Ovary (tissue), 3 donors: Measurements from ENCODE around the gene FGFR2.

Experiments
- POLR2A ChIP-seq: fragments of 450-650 bp; IDR thresholded peaks from one replicate; pipeline ENCODE4 v1.6.1; 2017; ENCODE audit warnings: antibody characterized with exemption, mild to moderate bottlenecking, moderate library complexity
- TF ChIP-seq, protein P1 (sequence below), 3 donors: fragments of 450-650 bp in 2 of 3; fragments of 200-600 bp in 1 of 3; IDR thresholded peaks; one replicate each; pipeline versions ENCODE4 v1.5.1 to v1.8.0; 2016 to 2022; ENCODE audit warnings: antibody characterized with exemption in 3 of 3, mild to moderate bottlenecking in 1 of 3
- donor health status: DM: no; HTN: no; CAD: no.

DNA sequence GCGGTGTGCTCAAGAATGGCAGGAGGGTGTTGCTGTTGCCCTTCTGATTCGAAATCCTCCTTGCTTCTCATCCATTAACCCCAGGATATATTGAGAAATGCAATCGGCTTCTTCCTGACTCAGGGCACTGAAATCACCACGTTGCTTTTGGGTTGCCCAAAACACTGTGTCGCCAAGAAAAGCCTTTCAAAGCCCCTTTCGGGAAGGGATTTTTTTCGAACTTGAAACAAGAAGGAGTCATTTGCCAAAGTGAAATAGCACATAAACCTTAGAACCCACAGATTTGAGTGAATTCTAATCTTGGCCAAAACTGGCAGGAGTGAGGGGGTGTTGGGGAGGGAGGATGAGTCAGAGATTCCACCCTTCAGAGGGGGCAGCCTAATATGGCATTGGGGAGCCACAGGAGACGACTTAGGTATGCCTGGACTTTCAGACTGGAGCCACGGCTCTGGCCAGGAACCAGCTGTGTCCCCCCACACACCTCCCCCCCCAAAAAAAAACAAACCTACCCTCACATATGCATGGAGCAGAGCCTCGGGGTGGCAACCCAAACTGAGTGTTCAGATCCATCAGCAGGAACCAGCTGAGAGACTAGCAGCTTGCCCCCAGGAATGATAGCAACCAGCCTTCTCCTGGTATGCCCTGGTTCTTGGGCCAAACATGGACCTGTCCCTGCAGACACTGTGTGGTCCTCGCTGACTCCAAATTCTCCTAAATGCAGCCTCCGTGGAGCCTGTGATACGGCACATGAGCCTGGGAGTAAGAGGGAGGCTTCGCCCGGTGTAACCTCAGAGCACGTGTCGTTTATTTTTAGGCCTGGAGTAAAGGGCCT is 138.4 kb downstream of the FGFR2 start:
- TF ChIP-seq, protein P1, sequence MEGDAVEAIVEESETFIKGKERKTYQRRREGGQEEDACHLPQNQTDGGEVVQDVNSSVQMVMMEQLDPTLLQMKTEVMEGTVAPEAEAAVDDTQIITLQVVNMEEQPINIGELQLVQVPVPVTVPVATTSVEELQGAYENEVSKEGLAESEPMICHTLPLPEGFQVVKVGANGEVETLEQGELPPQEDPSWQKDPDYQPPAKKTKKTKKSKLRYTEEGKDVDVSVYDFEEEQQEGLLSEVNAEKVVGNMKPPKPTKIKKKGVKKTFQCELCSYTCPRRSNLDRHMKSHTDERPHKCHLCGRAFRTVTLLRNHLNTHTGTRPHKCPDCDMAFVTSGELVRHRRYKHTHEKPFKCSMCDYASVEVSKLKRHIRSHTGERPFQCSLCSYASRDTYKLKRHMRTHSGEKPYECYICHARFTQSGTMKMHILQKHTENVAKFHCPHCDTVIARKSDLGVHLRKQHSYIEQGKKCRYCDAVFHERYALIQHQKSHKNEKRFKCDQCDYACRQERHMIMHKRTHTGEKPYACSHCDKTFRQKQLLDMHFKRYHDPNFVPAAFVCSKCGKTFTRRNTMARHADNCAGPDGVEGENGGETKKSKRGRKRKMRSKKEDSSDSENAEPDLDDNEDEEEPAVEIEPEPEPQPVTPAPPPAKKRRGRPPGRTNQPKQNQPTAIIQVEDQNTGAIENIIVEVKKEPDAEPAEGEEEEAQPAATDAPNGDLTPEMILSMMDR (IDR thresholded peaks at IDR 0.05) = no peak
- no peak for TF ChIP-seq POLR2A
